HepG2 (cell line): ENCODE data around the gene CC2D1A. TPM values are rescaled to one million over a fixed set of nuclear protein-coding genes. Genes with fewer than 3 reads are reported as not detected.

Source experiments
- ARNT2 ChIP-seq: sonication (generic); formaldehyde crosslinking; IDR thresholded peaks from 2 replicates; pipeline ENCODE4 v1.8.0; 2022; ENCODE audit warnings: mild to moderate bottlenecking, low read depth, missing genetic modification reagents, moderate library complexity
- CAMTA2 ChIP-seq: sonication (generic); formaldehyde crosslinking; IDR thresholded peaks from 2 replicates; pipeline ENCODE4 v1.4.0; 2020; ENCODE audit warnings: mild to moderate bottlenecking, missing genetic modification reagents, borderline replicate concordance
- IKZF1 ChIP-seq: fragments of 450-650 bp; IDR thresholded peaks from 2 replicates; pipeline ENCODE4 v1.7.1; 2016
- MLX ChIP-seq: IDR thresholded peaks from 2 replicates; pipeline ENCODE4 v1.6.1; 2016
- MTF1 ChIP-seq: sonication (generic); formaldehyde crosslinking; IDR thresholded peaks from 2 replicates; pipeline ENCODE4 v1.5.0; 2020; ENCODE audit warnings: missing genetic modification reagents
- RFX1 ChIP-seq: fragments of 450-650 bp; IDR thresholded peaks from 2 replicates; pipeline ENCODE4 v1.6.1; 2017
- TBX2 ChIP-seq: sonication (generic); formaldehyde crosslinking; IDR thresholded peaks from 2 replicates; pipeline ENCODE4 v1.5.0; 2020; ENCODE audit warnings: missing genetic modification reagents, mild to moderate bottlenecking, borderline replicate concordance
- ZMYM3 ChIP-seq: sonication (generic); formaldehyde crosslinking; IDR thresholded peaks from 2 replicates; pipeline ENCODE4 v1.5.1; 2020; ENCODE audit warnings: mild to moderate bottlenecking, missing genetic modification reagents
- ZNF253 ChIP-seq: sonication (generic); formaldehyde crosslinking; IDR thresholded peaks from 2 replicates; pipeline ENCODE4 v1.8.0; 2022; ENCODE audit warnings: mild to moderate bottlenecking, missing genetic modification reagents, borderline replicate concordance
- ZNF318 ChIP-seq: sonication (generic); formaldehyde crosslinking; IDR thresholded peaks from 2 replicates; pipeline ENCODE4 v1.4.0; 2020; ENCODE audit warnings: mild to moderate bottlenecking, missing genetic modification reagents
- ZNF331 ChIP-seq: sonication (generic); formaldehyde crosslinking; IDR thresholded peaks from 2 replicates; pipeline ENCODE4 v1.4.0; 2020; ENCODE audit warnings: missing genetic modification reagents
- ZNF616 ChIP-seq: sonication (generic); formaldehyde crosslinking; IDR thresholded peaks from 2 replicates; pipeline ENCODE4 v1.5.0; 2020; ENCODE audit warnings: low read depth, mild to moderate bottlenecking, missing genetic modification reagents
- ZNF7 ChIP-seq: IDR thresholded peaks from 2 replicates; pipeline ENCODE4 v1.6.1; 2016; ENCODE audit warnings: missing biosample characterization, missing genetic modification reagents
- ZNF780A ChIP-seq: sonication (generic); formaldehyde crosslinking; IDR thresholded peaks from 2 replicates; pipeline ENCODE4 v1.8.0; 2022; ENCODE audit warnings: mild to moderate bottlenecking, missing genetic modification reagents, moderate library complexity
- polyA plus RNA-seq, 8 experiments: library from polyadenylated mRNA; depleted of rRNA in 3 of 8; stranded (reverse) in 7 of 8; unstranded in 1 of 8; fragments of >200 nt; fragmentation: Illumina TruSeq in 4 of 8; extraction: Trizol in 4 of 8; gene quantifications; 2 replicates each; pipeline versions ENCODE4 v1.2.1 to v1.2.3, GENCODE V29; 2011 to 2016; ENCODE audit warnings: low read depth in 4 of 8, missing spikeins in 1 of 8, mixed read lengths in 1 of 8; ENCODE audit not compliant: insufficient read depth in 1 of 8
- total RNA-seq, 5 experiments: library from RNA; depleted of rRNA; stranded (reverse); fragments of >200 nt; fragmentation: Illumina TruSeq; extraction: Trizol; gene quantifications; 2 replicates each; pipeline ENCODE4 v1.2.3, GENCODE V29; 2016; ENCODE audit warnings: low read depth in 1 of 5
- TF ChIP-seq, protein P1 (sequence below): sonication (generic); formaldehyde crosslinking; IDR thresholded peaks from 2 replicates; pipeline ENCODE4 v1.5.0; 2020; ENCODE audit warnings: missing genetic modification reagents, mild to moderate bottlenecking, borderline replicate concordance
- TF ChIP-seq, protein P2 (sequence below): sonication (generic); formaldehyde crosslinking; IDR thresholded peaks from 2 replicates; pipeline ENCODE4 v1.4.0; 2020; ENCODE audit warnings: mild to moderate bottlenecking, low read depth, missing genetic modification reagents
- TF ChIP-seq, protein P3 (sequence below): sonication (generic); formaldehyde crosslinking; IDR thresholded peaks from 2 replicates; pipeline ENCODE4 v1.4.0; 2020; ENCODE audit warnings: mild to moderate bottlenecking, missing genetic modification reagents

The CC2D1A gene
- total and polyA plus RNA-seq, 2 of the 13 experiments (the other 11 are each of a cell fraction or from before 2014, with no cell fraction given), result 9.7 to 11.5 TPM

DNA sequence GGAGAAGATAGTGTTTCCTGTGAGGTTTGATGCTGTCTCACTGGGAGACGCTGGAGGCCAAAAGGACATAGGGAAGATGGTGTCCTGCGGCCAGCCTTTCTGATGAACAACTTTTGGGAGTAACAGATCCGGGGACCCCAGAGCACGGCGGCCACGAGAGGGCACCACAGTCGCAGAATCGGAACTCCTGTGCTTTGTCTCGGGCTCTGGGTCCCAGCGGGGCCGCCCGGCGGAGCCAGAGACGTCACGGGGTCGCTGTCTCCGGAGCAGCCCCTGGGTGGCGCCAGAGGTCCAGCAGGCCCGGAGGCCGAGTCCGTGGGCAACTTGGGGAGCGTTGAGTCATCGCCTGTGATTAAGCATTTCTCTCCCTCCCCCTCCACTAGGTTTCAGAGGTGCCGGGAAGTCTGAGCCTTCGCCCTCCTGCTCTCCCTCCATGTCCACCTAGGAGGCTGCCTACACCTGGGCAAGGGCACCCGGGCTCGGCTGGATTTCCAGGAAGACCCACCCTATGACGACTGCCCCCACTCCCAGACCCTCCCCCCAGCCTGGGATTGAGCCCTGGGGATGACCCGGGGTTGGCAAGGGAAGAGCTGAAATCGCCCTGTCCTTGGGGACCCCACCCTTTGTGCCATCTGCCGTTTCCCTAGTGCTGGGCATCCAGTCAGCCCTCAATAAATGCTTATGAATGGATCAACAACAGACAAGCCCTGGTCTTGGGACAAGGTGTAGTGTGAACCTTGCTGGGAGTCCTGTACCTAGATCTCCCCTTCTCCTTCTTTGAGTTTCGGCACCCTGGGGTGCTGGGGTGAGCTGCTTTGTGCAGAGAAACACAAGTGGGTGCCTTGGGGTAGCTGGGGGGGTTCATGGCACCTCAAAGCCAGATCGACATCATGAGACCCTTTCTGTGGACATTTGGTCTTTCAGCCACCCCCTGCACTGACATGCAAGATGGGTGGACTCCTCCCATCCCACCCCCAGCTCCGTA is 25.6 kb upstream of the CC2D1A start (continued):
- TF ChIP-seq, protein P1, sequence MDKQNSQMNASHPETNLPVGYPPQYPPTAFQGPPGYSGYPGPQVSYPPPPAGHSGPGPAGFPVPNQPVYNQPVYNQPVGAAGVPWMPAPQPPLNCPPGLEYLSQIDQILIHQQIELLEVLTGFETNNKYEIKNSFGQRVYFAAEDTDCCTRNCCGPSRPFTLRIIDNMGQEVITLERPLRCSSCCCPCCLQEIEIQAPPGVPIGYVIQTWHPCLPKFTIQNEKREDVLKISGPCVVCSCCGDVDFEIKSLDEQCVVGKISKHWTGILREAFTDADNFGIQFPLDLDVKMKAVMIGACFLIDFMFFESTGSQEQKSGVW, result no peak
- TF ChIP-seq, protein P2, sequence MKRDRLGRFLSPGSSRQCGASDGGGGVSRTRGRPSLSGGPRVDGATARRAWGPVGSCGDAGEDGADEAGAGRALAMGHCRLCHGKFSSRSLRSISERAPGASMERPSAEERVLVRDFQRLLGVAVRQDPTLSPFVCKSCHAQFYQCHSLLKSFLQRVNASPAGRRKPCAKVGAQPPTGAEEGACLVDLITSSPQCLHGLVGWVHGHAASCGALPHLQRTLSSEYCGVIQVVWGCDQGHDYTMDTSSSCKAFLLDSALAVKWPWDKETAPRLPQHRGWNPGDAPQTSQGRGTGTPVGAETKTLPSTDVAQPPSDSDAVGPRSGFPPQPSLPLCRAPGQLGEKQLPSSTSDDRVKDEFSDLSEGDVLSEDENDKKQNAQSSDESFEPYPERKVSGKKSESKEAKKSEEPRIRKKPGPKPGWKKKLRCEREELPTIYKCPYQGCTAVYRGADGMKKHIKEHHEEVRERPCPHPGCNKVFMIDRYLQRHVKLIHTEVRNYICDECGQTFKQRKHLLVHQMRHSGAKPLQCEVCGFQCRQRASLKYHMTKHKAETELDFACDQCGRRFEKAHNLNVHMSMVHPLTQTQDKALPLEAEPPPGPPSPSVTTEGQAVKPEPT (CRISPR knock-in tag), result peak; percentile 38; the same call in 1 of the 2 replicates
- no peak for TF ChIP-seq ZNF253 (CRISPR knock-in tag)
- no peak for TF ChIP-seq RFX1
- TF ChIP-seq, protein P3, sequence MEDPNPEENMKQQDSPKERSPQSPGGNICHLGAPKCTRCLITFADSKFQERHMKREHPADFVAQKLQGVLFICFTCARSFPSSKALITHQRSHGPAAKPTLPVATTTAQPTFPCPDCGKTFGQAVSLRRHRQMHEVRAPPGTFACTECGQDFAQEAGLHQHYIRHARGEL, result no peak
- 0 out of 2 replicates have a peak, but pooled peaks have one; percentile 51 for TF ChIP-seq ZNF780A
- no peak for TF ChIP-seq TBX2 (CRISPR knock-in tag)
- 0 out of 2 replicates have a peak, but pooled peaks have one; percentile 57 for TF ChIP-seq CAMTA2 (CRISPR knock-in tag)
- TF ChIP-seq ZNF331 (CRISPR knock-in tag), result peak; percentile 80
- no peak for TF ChIP-seq IKZF1
- no peak for TF ChIP-seq ZNF318 (CRISPR knock-in tag)
- peak; percentile 35; the same call in 1 of the 2 replicates for TF ChIP-seq MLX
- TF ChIP-seq ARNT2 (CRISPR knock-in tag), result no peak
- no peak for TF ChIP-seq ZNF7 (CRISPR knock-in tag)
- no peak for TF ChIP-seq ZNF616 (CRISPR knock-in tag)
- no peak for TF ChIP-seq MTF1 (CRISPR knock-in tag)
- peak; percentile 18; the same call in 1 of the 2 replicates for TF ChIP-seq ZMYM3 (CRISPR knock-in tag)
